MM.1S (cell line): ENCODE results near the gene RPS6KC1.

Experiments used
- CTCF ChIP-seq: fragments of 300-600 bp; sonication (generic); IDR thresholded peaks from 2 replicates; pipeline ENCODE4 v1.5.1; 2016; ENCODE audit warnings: antibody characterized with exemption, low read length, mixed read lengths
- EZH2 ChIP-seq: fragments of 300-600 bp; sonication (generic); optimal IDR thresholded peaks from 2 replicates; pipeline ENCODE3; 2017; ENCODE audit warnings: low read depth, mild to moderate bottlenecking, antibody characterized with exemption, low read length, mixed read lengths
- EZH2phosphoT487 ChIP-seq: fragments of 300-600 bp; sonication (generic); IDR thresholded peaks from 2 replicates; pipeline ENCODE4 v1.6.1; 2018; ENCODE audit warnings: antibody characterized with exemption, low read length

GRCh38 chr1:213051881-213052202 lies 801 bp downstream of the RPS6KC1 start:
- TF ChIP-seq CTCF (no peak), EZH2 (no peak), EZH2phosphoT487 (no peak)
